RWPE1 (cell line): ENCODE results near the gene CNTN5.

ENCODE experiments used
- CTCF ChIA-PET: fragments of 350-600 bp; sonication (Branson Sonifier 250); formaldehyde crosslinking; extraction: SDS; loops from one replicate; lab custom pipeline; 2021; lab: Yijun Ruan, JAX
- POLR2A ChIA-PET: fragments of 400-600 bp; formaldehyde crosslinking; extraction: SDS; loops from one replicate; lab custom pipeline; 2020; ENCODE audit warnings: antibody characterized with exemption; ENCODE audit not compliant: low non-redundant PET; lab: Yijun Ruan, JAX
- DNase-seq: peaks from one replicate; pipeline ENCODE4 v3.0.0; 2012; ENCODE audit warnings: low spot score
- H3K27ac ChIP-seq: fragments of 450-650 bp; 2 replicates; pipeline ENCODE4 v1.5.1; 2017
- TF ChIP-seq, protein P1 (sequence below): fragments of 450-650 bp; conservative IDR thresholded peaks from 2 replicates; pipeline ENCODE4 v1.5.1; 2017; ENCODE audit warnings: low read depth, mild to moderate bottlenecking

Gene CNTN5

GRCh38 chr11:100220801-100221200 lies 1200.1 kb downstream of the CNTN5 start:
- CTCF ChIA-PET, result interaction anchor here (0.6 to 0.8 kb wide), 3 partner anchors 203 to 1659 kb away, joined by 3 to 8 read pairs (median 5); no protein-coding TSS in a partner anchor
- no peak for DNase-seq
- POLR2A ChIA-PET, result no interaction called here
- TF ChIP-seq, protein P1, sequence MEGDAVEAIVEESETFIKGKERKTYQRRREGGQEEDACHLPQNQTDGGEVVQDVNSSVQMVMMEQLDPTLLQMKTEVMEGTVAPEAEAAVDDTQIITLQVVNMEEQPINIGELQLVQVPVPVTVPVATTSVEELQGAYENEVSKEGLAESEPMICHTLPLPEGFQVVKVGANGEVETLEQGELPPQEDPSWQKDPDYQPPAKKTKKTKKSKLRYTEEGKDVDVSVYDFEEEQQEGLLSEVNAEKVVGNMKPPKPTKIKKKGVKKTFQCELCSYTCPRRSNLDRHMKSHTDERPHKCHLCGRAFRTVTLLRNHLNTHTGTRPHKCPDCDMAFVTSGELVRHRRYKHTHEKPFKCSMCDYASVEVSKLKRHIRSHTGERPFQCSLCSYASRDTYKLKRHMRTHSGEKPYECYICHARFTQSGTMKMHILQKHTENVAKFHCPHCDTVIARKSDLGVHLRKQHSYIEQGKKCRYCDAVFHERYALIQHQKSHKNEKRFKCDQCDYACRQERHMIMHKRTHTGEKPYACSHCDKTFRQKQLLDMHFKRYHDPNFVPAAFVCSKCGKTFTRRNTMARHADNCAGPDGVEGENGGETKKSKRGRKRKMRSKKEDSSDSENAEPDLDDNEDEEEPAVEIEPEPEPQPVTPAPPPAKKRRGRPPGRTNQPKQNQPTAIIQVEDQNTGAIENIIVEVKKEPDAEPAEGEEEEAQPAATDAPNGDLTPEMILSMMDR, result no peak
- no peak overlapping the region for H3K27ac ChIP-seq

- no peak overlapping the region for H3K27ac ChIP-seq
- ChIA-PET CTCF (no interaction called here), POLR2A (no interaction called here)
- DNase-seq, result no peak
- TF ChIP-seq, protein P1, result no peak
Observed at GRCh38 chr11:100221791-100222190, 1201.0 kb downstream of the CNTN5 start.

DNA sequence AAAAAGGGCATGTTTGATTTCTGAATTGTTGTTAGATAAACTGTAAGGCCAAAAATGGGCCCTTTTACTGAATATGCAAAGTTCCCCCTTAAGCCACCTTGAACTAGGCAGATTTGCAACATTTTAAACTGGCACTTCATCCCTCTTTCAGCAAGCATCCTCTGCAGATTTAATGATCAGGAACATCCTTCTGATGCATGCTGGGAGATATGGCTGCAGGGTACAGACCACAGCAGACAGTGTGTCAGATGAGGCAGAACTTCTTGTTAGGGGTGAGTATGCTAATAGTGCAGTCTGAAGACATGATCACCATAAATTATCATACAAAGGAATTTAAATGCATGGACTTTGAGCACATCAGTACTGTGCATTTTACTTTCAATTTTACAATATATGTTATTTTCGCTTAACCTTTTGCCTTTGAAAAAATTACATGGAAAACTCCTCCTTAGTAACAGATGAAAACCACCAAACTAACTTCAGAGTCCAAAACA lies 1203.8 kb downstream of the CNTN5 start:
- TF ChIP-seq, protein P1, result no peak
- CTCF ChIA-PET, result no interaction called here
- H3K27ac ChIP-seq, result no peak overlapping the region
- POLR2A ChIA-PET, result no interaction called here
- DNase-seq, result no peak

DNA sequence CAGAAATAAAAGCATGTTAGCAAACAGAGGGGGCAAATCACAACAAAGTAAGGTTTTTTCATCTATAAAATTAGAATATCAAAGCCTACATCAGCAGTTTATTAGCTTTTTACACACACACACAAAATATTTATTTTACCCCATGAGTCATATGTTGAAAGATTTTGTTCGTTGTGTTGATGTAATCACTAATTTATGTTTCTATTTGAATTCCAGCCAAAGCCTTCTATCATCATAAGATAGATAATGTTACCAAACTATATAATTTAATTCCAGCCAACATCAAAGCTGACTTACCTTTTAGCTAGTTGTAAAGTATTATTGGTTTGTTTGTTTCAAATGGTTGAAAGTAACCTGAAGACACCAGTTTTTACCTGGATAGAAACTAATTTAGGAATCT lies 1208.3 kb downstream of the CNTN5 start:
- CTCF ChIA-PET, result interaction anchor here (0.6 kb wide), 2 partner anchors 556 to 806 kb away, joined by 3 read pairs; no protein-coding TSS in a partner anchor
- POLR2A ChIA-PET, result no interaction called here
- DNase-seq, result no peak
- TF ChIP-seq, protein P1, result no peak
- H3K27ac ChIP-seq, result no peak overlapping the region

DNA sequence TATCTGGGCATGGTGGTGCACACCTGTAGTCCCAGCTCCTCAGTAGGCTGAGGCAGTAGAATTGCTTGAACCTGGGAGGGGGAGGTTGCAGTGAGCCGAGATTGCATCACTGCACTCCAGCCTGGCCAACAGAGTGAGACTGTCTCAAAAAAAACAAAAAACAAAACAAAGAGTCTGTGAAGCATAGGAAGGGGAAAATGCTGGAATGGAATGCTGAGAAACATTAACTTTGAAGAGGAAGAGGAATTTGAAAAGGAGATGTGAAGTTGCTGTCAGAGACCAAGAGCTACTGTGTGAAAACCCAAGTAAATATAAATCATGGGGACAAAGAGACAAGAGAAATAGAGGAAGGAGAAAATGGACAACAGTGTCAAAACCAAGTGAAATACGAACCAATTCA lies 1211.3 kb downstream of the CNTN5 start:
- no peak overlapping the region for H3K27ac ChIP-seq
- no peak for DNase-seq
- TF ChIP-seq, protein P1, result no peak
- ChIA-PET CTCF (no interaction called here), POLR2A (no interaction called here)

DNA sequence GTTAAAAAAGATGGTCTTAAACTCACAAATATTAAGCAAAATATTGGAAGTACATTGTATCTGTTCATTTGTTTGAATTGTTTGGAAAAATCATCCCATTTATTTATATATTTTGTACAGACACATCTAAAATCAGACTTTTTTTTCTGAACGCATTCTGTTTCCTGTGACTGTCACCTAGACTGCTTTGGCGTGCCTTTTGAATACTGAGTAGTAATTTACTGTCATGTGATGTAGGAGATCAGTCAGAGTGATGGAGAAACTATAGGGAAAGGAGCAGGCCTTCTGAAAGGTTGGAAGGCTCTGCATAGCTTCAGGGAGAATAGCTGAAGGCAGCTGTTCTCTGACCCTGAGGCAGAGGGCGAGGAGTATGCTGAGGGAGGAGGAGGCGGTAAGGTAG lies 1214.3 kb downstream of the CNTN5 start:
- H3K27ac ChIP-seq, result no peak overlapping the region
- ChIA-PET CTCF (no interaction called here), POLR2A (no interaction called here)
- DNase-seq, result no peak
- TF ChIP-seq, protein P1, result no peak
